Measurements from ENCODE around the gene RETREG1. TPM values are rescaled to one million over a fixed set of nuclear protein-coding genes. Genes with fewer than 3 reads are reported as not detected.
A peak's percentile ranks its signal among the peaks of the same experiment; 100 is the strongest.
"Not testable (repeated sequence)": the region's sequence is repeated elsewhere in the genome, so short reads cannot be mapped to it uniquely, and the experiment has no call there.

The RETREG1 gene
- 71.3 TPM for total RNA-seq

GRCh38 chr5:16616536-16617273, at the start of gene RETREG1:
TSS of gene RETREG1 (minus strand) at chr5:16616997. CDS start at chr5:16616971, 26 bp downstream.
- DNase-seq, result peak; percentile 64

GRCh38 chr5:16666130-16666882, 49.5 kb upstream of the RETREG1 start:
- no peak for DNase-seq

GRCh38 chr5:16665601-16666000, 48.8 kb upstream of the RETREG1 start:
- DNase-seq, result no peak

GRCh38 chr5:16664368-16664767, 47.6 kb upstream of the RETREG1 start:
- DNase-seq, result no peak

GRCh38 chr5:16663840-16664239, 47.0 kb upstream of the RETREG1 start:
- no peak for DNase-seq

- DNase-seq, result no peak
These were observed 44.9 kb upstream of the RETREG1 start for GRCh38 chr5:16661713-16662112.

GRCh38 chr5:16660982-16661381, 44.2 kb upstream of the RETREG1 start:
- no peak for DNase-seq

GRCh38 chr5:16659536-16659935, 42.7 kb upstream of the RETREG1 start:
- DNase-seq, result no peak

GRCh38 chr5:16656561-16657191, 39.9 kb upstream of the RETREG1 start:
- DNase-seq, result no peak

GRCh38 chr5:16654647-16655334, 38.0 kb upstream of the RETREG1 start:
- DNase-seq, result no peak

GRCh38 chr5:16648739-16649138, 31.9 kb upstream of the RETREG1 start:
- not testable (repeated sequence) for DNase-seq

- no peak for DNase-seq
These were observed 27.6 kb upstream of the RETREG1 start for GRCh38 chr5:16644301-16644889.

GRCh38 chr5:16642867-16643266, 26.1 kb upstream of the RETREG1 start:
- no peak for DNase-seq

GRCh38 chr5:16639206-16639605, 22.4 kb upstream of the RETREG1 start:
- DNase-seq, result no peak

GRCh38 chr5:16628376-16628775, 11.6 kb upstream of the RETREG1 start:
- DNase-seq, result no peak

- no peak for DNase-seq
These were observed 10.0 kb upstream of the RETREG1 start for GRCh38 chr5:16626696-16627264.

GRCh38 chr5:16625096-16625495, 8.3 kb upstream of the RETREG1 start:
- no peak for DNase-seq

- no peak for DNase-seq
These were observed 2.3 kb upstream of the RETREG1 start for GRCh38 chr5:16619136-16619535.

GRCh38 chr5:16618138-16618897, 1.5 kb upstream of the RETREG1 start:
- no peak for DNase-seq

GRCh38 chr5:16617274-16617968, 624 bp upstream of the RETREG1 start:
- DNase-seq, result no peak

Data from occipital lobe (tissue), 2 donors.